ENCODE data around the gene SLC52A1.

Gene SLC52A1

DNA sequence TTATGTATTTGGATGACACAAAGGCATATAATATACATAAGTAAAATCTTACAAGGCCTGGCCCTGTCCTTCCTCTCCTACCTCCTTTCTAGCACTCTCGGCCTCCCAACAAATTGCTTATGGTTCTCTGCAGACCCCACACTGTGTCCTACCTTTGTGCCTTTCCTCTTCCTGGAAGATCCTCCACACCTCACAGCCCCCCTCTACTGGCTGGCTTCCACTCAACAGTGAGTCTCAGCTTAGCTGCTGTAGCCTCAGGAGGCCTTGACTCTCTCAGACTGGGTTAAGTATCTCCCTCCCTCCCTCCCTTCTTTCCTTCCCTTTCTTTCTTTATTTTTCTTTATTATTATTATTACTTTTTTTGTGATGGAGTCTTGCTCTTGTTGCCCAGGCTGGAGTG lies 8.3 kb upstream of the SLC52A1 start:
- TF ChIP-seq, protein P1, sequence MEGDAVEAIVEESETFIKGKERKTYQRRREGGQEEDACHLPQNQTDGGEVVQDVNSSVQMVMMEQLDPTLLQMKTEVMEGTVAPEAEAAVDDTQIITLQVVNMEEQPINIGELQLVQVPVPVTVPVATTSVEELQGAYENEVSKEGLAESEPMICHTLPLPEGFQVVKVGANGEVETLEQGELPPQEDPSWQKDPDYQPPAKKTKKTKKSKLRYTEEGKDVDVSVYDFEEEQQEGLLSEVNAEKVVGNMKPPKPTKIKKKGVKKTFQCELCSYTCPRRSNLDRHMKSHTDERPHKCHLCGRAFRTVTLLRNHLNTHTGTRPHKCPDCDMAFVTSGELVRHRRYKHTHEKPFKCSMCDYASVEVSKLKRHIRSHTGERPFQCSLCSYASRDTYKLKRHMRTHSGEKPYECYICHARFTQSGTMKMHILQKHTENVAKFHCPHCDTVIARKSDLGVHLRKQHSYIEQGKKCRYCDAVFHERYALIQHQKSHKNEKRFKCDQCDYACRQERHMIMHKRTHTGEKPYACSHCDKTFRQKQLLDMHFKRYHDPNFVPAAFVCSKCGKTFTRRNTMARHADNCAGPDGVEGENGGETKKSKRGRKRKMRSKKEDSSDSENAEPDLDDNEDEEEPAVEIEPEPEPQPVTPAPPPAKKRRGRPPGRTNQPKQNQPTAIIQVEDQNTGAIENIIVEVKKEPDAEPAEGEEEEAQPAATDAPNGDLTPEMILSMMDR (conservative IDR thresholded peaks at IDR 0.05; ENCODE audit: low read length), result no peak
- H3K4me3 ChIP-seq (ENCODE audit: low read length), result no peak overlapping the region
- DNase-seq (ENCODE audit: low read depth), result no peak

GRCh38 chr17:5042157-5043022 lies 7.2 kb upstream of the SLC52A1 start:
- no peak for DNase-seq (ENCODE audit: low read depth)
- H3K4me3 ChIP-seq (ENCODE audit: low read length), result no peak overlapping the region
- TF ChIP-seq, protein P1 (conservative IDR thresholded peaks at IDR 0.05; ENCODE audit: low read length), result no peak

DNA sequence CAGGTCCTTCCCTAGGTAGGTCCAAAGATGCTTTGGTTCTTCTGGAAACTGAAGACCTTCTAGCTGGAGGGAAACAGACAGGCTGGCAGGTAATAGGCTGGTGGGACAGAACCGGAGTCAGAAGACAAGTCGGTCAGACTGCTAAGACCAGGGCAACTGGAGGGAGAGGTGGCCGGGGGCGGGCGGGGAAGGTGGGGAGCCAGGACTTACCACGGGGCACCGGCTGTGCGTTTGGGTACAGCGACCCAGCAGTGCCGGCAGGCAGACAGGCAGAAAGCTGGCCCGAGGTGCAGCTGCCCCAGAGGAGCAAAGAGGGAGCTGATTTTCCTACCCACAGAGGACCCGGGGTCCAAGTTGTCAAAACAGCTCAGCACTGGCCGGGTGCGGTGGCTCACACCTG lies 575 bp downstream of the SLC52A1 start:
- DNase-seq (ENCODE audit: low read depth), result no peak
- TF ChIP-seq, protein P1 (conservative IDR thresholded peaks at IDR 0.05; ENCODE audit: low read length), result no peak

GRCh38 chr17:5034063-5034462 lies 1.2 kb downstream of the SLC52A1 start:
- no peak overlapping the region for H3K4me3 ChIP-seq (ENCODE audit: low read length)
- TF ChIP-seq, protein P1 (conservative IDR thresholded peaks at IDR 0.05; ENCODE audit: low read length), result no peak

More for the DNA sequence above, 575 bp downstream of the SLC52A1 start:
- H3K4me3 ChIP-seq (ENCODE audit: low read length), result no peak overlapping the region

GRCh38 chr17:5033352-5034015 lies 1.7 kb downstream of the SLC52A1 start:
- no peak overlapping the region for H3K4me3 ChIP-seq (ENCODE audit: low read length)
- TF ChIP-seq, protein P1 (conservative IDR thresholded peaks at IDR 0.05; ENCODE audit: low read length), result no peak
- no peak for DNase-seq (ENCODE audit: low read depth)

More at GRCh38 chr17:5034063-5034462, 1.2 kb downstream of the SLC52A1 start:
- no peak for DNase-seq (ENCODE audit: low read depth)

DNA sequence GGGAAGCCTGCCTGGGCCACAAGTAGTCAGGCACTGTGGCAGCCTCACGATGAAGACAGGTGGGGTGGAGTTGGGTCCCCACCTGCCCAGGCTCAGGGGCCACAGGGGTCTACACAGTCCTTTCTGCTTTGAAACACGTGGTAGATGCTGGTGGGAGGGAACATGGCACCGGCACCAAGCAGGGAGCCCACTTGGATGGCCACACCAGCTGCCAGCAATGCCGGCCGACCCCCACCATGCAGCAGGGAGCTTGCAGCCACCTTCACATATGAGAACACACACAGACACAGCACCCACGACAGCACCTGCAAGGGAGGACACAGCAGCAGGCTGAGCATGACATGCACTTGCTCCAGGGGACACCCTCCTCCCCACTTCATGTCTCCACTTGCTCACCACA lies 2.4 kb downstream of the SLC52A1 start:
- H3K4me3 ChIP-seq (ENCODE audit: low read length), result no peak overlapping the region
- TF ChIP-seq, protein P1 (conservative IDR thresholded peaks at IDR 0.05; ENCODE audit: low read length), result no peak
- no peak for DNase-seq (ENCODE audit: low read depth)

Data from AG10803 (cell line).